Activated CD4-positive, alpha-beta T cell treated with anti-CD3 and anti-CD28 coated beads for 1 hour (primary cell): ENCODE measurements around the gene MED27.

Experiments used
- DNase-seq: peaks from one replicate; pipeline ENCODE4 v3.0.0-alpha.2; 2020

Gene MED27

DNA sequence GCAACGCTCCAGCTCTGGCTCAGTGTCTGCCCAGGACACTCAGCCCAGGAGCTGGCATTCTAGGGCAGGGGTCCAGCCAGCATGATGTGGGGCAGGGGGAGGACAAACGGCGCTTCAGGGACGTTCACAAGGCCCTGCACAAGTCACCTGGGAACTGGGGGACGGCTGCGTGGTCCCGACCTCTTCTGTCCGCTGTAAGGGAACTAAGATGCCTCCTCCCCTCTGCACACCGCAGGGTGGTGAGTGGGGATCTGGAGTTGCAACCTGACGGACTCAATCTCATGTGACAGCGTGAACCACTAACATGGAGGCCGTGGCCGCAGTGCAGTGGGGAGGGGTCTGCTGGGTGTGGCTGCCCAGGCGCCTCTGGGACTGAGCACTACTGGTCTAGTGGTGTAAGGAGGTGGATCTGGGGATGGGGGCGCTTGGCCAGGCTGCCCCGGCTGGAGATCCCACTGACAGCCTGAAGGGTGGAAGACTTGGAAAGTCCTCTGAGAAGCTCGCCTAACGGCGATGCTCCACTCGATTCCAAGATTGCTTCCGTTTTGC, 251.8 kb downstream of the MED27 start:
- no peak for DNase-seq

DNA sequence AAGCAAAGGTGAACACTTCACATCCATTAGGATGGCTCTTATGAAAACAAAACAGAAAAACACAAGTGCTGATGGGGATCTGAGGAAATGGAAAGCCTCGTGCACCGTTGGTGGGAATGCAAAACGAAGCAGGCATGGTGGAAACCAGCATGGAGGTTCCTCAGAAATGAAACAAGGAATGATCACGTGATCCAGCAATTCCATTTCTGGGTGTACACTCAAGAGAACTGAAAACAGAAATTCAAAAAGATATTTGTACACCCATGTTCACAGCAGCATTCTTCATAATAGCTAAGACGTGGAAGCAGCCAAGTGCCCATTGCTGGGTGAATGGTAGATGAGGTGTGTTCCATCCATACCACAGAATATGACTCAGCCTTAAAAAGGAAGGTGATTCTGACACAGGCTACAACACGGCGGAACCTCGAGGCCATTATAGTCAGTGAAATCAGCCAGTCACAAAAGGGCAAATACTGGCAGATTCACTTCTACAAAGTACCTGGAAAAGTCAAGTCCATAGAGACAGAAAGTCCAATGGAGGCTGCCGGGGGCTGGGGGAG, 252.6 kb downstream of the MED27 start:
- no peak for DNase-seq

DNA sequence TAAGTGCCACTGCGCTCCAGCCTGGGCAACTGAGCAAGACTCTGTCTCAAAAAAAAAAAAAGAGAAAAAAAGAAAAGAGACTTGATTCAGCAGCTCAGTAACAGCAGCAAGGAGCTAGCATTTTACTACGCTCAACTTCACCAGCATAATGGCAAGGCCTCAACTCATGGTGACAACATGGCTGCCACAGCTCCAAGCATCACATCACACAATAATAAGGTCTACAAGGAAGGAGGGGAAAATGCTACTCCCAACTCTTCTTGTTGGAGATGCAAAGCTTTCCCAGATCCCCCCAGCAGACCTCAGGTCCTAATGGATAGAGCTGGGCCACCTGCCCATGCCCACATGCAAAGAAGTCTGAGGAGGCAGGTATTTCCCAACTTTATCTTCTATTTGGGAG, 253.6 kb downstream of the MED27 start:
- no peak for DNase-seq

DNA sequence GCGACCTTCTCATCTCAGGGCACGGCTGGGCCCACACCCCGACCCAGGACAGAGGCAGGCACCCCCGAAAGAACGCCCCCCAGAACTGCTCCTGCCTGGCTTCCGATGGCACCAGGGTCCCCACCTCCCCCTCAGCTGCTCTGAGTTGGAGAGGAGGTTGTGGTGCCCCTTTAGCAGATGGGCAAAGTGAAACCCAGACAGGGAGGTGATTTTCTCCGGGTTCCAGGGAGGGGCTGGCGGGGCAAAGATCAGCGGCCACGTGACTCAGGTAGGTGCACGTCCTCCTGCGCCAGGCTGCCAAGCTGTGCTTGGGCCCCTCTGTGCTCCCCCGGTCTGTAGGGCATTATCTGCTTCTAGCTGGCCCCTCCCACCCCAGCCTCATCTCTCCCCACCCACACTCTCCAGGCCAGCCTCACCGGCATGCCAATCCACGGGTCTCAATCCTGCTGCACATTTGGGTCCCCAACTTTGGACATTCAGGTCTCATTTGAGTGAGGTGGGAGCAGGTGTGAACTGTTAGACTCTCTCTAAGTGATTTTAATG, 254.6 kb downstream of the MED27 start:
- no peak for DNase-seq

DNA sequence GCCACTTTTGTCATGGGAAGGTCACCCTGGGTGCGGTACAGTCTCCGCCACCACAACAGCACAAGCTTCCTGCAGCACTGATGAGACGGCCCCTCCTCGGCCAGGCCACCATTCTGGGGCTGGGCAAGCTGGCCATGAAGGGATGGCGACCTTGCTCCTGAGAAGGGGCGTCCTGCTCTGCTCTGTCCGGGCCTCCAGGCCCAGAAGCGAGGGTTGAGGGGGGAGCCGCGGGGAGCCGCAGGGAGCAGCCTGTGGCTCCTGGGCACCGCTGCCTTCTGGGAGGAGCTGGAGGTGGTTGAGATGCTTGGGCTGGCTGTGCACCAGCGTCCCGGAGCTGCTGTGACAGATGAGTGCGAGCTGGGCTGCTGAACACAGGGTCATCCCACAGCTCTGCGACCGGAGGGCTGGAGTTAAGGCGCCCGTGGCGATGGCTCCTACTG, 255.5 kb downstream of the MED27 start:
- no peak for DNase-seq

DNA sequence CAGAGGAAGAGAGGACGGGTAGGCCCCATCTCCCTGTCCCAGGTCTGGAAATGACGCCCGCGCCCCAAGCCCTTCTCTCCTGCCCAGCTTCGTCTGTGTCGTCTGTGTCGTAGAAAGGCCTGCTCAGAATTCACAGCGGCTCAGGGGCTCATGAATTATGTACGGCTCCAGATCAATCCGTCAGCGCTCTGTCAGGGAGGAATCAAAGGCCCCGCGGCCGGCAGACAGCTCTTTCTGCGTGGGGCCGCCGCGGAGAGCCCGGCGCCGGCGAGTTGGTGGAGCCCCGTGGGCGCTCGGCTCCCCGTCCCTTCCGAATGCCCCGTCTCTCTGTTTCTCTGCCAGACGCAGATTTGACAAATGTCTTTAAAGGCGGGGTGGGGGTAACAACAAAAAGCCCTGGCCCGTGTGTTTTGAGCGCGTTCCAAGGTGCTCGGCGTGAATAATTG, 255.9 kb downstream of the MED27 start:
- DNase-seq = no peak

DNA sequence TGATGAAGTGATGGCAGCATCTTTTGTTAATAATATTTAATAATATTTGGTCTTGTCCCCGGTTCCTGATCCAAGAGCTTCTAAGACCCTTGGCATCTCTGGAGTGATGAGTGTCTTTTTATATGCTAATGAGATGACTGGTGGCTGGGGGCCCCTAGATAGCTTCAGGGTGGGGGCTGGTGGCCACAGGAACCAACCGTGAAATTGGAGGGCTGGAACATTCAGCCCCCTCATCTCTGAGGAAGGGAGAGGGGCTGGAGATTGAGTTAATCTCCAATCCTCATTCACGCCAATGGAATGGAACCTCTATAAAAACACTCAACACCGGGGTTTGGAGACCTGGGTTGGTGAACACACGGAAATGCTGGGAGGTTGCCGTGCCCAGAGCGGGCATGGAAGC, 261.6 kb downstream of the MED27 start:
- DNase-seq = no peak

DNA sequence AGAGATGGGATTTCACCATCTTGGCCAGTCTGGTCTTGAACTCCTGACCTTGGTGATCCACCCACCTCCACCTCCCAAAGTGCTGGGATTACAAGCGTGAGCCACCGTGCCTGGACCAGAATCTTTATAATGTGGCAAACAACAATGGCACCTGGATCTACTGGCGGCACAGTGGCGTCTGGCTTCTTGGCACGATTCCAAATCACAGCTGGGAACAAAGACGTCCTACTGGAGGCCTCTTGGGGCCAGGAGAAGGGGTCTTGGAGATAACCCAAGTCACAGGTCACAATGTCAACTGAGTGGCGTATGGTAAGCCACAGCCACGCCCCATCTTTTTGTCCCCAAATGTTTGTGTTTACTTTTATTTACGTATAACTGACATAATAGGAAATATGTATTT, 262.0 kb downstream of the MED27 start:
- DNase-seq = no peak

DNA sequence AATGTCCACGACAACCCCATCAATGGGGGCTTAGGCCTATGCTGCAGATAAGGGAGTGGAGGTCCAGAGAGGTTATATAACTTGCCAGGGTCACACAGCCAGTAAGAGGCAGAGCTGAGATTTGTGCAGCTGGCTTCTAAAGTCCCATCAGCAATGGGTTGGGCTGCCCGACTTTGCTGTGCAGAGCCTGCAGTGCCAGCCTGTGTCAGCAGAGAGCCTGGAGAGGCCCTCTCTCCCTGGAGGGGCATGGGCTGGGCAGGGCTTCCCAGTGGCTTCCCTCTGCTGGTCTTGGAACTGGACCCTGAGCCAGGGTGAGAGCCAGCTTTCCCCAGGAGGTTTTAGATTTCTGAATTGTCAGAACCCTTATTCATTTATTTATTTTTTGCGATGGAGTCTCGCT, 262.6 kb downstream of the MED27 start:
- no peak for DNase-seq

DNA sequence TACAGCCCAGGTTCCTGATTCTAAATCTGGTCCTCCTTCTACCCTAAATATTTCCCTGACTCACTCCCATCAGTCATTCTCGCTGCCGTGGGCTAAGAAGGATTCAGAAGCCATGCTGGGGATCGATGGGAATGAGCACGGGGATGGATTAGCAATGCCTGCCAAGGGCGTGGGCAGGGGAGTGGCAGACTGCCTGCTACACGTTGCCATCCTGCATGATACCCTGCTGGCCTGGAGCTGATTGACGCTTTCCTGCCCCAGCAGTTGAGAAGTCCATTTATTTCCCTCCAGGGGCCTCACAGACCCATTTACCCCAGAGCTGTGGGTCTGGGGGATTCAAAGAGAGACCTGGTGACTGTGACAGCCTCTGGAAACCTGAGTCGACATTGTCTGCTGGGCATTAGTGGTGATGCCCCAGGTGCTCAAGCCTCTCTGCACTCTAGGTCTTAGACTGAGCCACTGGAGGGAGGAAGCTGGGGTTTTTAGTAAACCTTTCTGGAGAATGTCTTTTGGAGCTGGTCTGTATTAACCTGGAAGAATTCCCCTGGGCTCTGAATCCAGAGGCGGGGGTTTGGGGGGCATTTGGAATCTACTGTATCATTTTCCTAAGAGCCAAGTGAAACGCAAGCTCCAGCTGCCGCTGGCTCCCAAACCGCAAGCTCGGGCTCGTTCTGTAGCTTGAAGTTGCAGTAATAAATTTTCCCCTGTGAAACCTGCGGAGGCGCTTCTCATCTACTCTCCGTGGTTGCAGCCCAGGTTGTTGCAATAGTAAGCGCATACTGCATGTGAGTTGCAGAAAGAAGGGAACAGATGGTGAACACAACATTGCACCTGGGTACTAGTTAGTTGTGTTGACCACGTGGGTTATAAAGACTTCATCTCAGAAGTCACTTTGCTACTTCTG, 263.4 kb downstream of the MED27 start:
- DNase-seq = no peak

DNA sequence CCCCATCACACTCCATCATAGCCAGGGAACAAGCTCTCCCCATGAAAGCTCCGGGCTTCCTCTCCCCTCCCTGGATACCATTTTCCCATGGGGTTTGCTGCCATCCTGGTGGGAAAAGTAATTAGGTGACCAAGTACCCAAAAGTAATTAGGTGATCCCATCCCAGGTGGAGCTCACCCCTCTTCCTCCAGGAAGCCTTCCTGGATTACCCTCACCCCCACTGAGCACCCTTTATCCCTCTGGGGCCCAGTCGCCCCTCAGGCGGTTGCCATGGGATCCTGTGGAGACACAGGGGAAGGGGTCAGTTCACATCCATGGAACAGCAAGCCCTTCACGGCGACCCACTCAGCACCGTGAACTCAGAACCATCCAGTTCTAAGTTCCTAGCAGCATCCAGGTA, 265.0 kb downstream of the MED27 start:
- no peak for DNase-seq

DNA sequence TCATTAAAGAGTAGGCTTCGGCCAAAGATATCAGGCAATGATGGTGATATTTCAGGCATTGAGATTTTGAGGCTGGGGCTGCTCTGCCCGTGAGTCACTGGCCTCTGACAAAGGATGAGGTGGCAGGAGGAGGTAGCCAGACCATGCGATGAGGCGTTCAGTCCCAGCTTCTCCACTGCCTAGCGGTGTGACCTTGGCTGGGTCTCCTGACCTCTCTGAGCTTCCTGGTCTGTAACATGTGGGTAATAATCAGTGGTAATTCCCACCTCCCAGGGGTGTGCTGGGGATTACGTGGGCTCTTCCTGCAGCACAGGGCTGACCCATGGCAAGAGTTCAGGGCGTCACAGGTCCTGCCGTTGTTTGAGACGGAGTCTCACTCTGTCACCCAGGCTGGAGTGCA, 266.6 kb downstream of the MED27 start:
- no peak for DNase-seq

DNA sequence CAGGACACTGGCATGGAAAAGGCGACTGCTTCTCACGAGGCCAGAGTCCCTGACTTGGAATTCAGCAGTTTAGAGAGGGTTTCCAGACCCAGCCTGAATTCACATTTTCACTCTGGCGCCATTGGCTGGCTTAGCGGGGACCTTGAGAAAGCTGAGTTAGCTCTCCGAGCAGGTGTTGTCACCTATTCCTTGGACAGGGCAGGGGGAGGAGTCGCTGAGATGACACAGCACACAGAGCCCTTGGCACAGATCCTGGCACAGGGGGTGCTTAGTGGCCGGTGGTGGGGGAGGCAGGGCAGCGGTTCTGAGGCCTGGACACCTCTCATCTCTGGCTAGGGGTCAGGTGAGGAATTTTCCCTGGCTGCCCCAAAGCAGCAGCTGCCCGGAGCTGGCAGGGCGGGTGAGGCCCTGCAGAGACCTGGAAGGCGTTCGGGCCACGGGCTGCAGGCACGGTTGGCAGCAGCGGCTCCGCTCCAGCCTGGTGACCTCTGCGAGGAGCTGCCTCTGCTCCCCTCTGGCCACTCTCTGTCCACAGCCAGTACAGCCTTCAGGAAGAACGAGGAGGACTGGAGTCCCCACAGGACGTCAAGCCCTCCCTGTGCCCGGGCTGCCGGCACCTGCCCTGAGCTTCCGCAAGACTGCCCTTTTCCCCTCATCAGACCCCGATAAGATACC, 267.4 kb downstream of the MED27 start:
- no peak for DNase-seq

DNA sequence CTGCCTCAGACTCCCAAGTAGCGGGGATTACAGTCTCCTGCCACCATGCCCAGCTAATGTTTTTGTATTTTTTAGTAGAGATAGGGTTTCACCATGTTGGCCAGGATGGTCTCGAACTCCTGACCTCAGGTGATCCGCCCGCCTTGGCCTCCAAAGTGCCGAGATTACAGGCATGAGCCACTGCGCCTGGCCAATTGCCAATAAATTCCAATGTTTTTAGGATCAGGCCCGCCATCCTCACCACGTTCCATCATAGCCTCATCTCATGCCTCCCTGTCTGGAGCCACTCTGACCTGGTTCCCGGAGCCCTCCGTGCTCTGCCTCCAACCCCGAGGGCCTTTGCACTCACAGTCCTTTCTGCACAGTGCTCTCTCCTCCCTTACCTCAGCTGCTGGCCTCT, 268.3 kb downstream of the MED27 start:
- DNase-seq = no peak

DNA sequence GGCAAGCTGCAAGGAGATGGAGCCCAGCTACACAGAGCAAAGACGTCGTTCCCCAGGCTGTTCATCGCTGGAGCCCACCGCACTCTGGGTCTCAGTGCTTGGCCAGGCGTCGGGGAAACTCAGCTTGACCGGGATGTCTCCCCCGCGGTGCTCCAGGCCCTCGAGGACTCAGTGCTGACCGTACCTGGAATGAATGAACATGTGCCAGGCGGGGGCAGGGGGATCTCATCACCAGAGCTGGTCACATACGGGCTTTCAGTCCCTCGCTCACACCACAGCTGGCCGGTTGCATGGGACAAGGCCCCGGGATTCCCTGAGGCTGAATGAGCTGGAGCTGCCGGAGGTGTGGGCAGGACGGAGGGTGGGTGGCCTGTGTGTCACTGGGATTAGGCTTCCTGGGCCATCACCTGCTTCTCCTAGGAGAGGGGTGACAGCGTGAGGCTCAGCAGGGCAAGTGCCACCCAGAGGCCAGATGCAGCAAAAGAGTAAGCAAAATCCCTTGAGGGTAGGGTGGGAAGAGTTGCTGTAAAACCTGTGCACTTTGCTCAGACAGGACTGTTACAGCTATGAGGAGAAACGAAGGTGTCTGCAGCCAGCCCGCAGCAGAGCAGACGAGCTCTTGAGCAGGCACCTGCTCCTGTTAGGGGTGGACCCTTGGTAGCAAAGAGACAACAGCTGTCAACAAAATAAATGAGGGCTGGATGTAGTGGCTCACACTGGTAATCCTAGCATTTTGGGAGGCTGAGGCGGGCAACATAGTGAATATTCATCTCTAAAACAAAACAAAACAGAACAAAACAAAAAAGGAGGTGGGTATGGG, 269.1 kb downstream of the MED27 start:
- no peak for DNase-seq
